HepG2 (cell line): ENCODE measurements around the gene HES7. TPM values are rescaled to one million over a fixed set of nuclear protein-coding genes. Genes with fewer than 3 reads are reported as not detected.

Experiments used
- CHD4 ChIP-seq: fragments of 200-600 bp; sonication (generic); IDR thresholded peaks from 2 replicates; pipeline ENCODE4 v1.7.0; 2017; ENCODE audit warnings: mild to moderate bottlenecking, low read length, borderline replicate concordance
- DNMT3B ChIP-seq: conservative IDR thresholded peaks from 2 replicates; pipeline ENCODE4 v1.6.1; 2016; ENCODE audit warnings: missing biosample characterization, control low read depth
- ESRRA ChIP-seq: sonication (generic); formaldehyde crosslinking; IDR thresholded peaks from 2 replicates; pipeline ENCODE4 v1.5.1; 2020; ENCODE audit warnings: mild to moderate bottlenecking, low read depth, missing genetic modification reagents
- IKZF4 ChIP-seq: sonication (generic); formaldehyde crosslinking; IDR thresholded peaks from 2 replicates; pipeline ENCODE4 v1.5.1; 2020; ENCODE audit warnings: borderline replicate concordance, mild to moderate bottlenecking, low read depth, missing genetic modification reagents; ENCODE audit errors: not compliant biosample characterization
- NFE2L2 ChIP-seq: fragments of 150-350 bp; IDR thresholded peaks from 2 replicates; pipeline ENCODE4 v1.6.1; 2014; ENCODE audit warnings: low read length
- PRDM15 ChIP-seq: sonication (generic); formaldehyde crosslinking; IDR thresholded peaks from 2 replicates; pipeline ENCODE4 v1.4.0; 2020; ENCODE audit warnings: missing genetic modification reagents
- SIX1 ChIP-seq: sonication (generic); formaldehyde crosslinking; IDR thresholded peaks from 2 replicates; pipeline ENCODE4 v1.4.0; 2020; ENCODE audit warnings: missing genetic modification reagents, borderline replicate concordance
- SPEN ChIP-seq: sonication (generic); formaldehyde crosslinking; IDR thresholded peaks from 2 replicates; pipeline ENCODE4 v1.5.1; 2020; ENCODE audit warnings: low read depth, mild to moderate bottlenecking, missing genetic modification reagents
- TARDBP ChIP-seq: sonication (generic); formaldehyde crosslinking; IDR thresholded peaks from 2 replicates; pipeline ENCODE4 v1.8.0; 2022; ENCODE audit warnings: mild to moderate bottlenecking, missing genetic modification reagents
- ZMYM2 ChIP-seq: sonication (generic); formaldehyde crosslinking; IDR thresholded peaks from 2 replicates; pipeline ENCODE4 v1.8.0; 2022; ENCODE audit warnings: mild to moderate bottlenecking, missing genetic modification reagents
- ZNF468 ChIP-seq: sonication (generic); formaldehyde crosslinking; IDR thresholded peaks from 2 replicates; pipeline ENCODE4 v1.8.0; 2022; ENCODE audit warnings: mild to moderate bottlenecking, moderate library complexity, missing genetic modification reagents
- ZNF605 ChIP-seq: sonication (generic); formaldehyde crosslinking; IDR thresholded peaks from 2 replicates; pipeline ENCODE4 v1.8.0; 2022; ENCODE audit warnings: mild to moderate bottlenecking, missing genetic modification reagents
- polyA plus RNA-seq, 8 experiments: library from polyadenylated mRNA; depleted of rRNA in 3 of 8; stranded (reverse) in 7 of 8; unstranded in 1 of 8; fragments of >200 nt; fragmentation: Illumina TruSeq in 4 of 8; extraction: Trizol in 4 of 8; gene quantifications; 2 replicates each; pipeline versions ENCODE4 v1.2.1 to v1.2.3, GENCODE V29; 2011 to 2016; ENCODE audit warnings: low read depth in 4 of 8, missing spikeins in 1 of 8, mixed read lengths in 1 of 8; ENCODE audit not compliant: insufficient read depth in 1 of 8
- total RNA-seq, 5 experiments: library from RNA; depleted of rRNA; stranded (reverse); fragments of >200 nt; fragmentation: Illumina TruSeq; extraction: Trizol; gene quantifications; 2 replicates each; pipeline ENCODE4 v1.2.3, GENCODE V29; 2016; ENCODE audit warnings: low read depth in 1 of 5
- TF ChIP-seq, protein P1 (sequence below): sonication (generic); formaldehyde crosslinking; IDR thresholded peaks from 2 replicates; pipeline ENCODE4 v1.5.0; 2020; ENCODE audit warnings: mild to moderate bottlenecking, missing genetic modification reagents, borderline replicate concordance
- TF ChIP-seq, protein P2 (sequence below): sonication (generic); formaldehyde crosslinking; IDR thresholded peaks from 2 replicates; pipeline ENCODE4 v1.4.0; 2020; ENCODE audit warnings: mild to moderate bottlenecking, missing genetic modification reagents
- TF ChIP-seq, protein P3 (sequence below): sonication (generic); formaldehyde crosslinking; IDR thresholded peaks from 2 replicates; pipeline ENCODE4 v1.4.0; 2020; ENCODE audit warnings: low read depth, mild to moderate bottlenecking, missing genetic modification reagents

The HES7 gene
- total and polyA plus RNA-seq, 2 of the 13 experiments (the other 11 are each of a cell fraction or from before 2014, with no cell fraction given): not detected

DNA sequence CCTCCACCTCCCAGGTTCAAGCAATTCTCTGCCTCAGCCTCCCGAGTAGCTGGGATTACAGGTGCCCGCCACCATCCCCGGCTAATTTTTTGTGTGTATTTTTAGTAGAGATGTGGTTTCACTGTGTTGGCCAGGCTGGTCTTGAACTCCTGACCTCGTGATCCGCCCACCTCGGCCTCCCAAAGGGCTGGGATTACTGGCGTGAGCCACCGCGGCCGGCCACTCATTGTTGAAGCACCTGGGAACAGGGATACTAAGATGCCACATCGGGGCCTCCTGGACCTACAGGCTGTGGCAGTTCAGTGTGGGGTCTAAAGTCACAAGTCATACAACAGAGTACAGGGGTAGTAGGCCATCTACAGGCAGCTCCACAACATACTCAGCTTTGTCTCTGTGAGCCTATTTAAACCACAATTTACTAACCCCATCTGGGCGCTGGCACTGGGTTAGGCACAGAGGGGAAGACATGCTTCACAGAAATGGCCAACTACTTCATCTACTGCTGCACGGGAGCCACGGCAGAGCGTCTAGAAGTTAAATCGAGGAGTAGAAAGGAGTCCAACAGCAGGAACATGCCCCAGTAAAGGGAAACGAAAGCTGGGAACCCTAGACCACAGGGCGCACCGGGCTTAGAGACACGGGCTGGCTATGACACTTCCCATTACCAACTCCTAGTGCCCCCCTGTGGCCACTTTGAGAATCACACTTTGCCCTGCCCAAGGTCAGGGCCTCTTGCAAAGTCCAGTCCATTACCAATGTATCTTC, 34.5 kb upstream of the HES7 start (continued):
- TF ChIP-seq, protein P1, sequence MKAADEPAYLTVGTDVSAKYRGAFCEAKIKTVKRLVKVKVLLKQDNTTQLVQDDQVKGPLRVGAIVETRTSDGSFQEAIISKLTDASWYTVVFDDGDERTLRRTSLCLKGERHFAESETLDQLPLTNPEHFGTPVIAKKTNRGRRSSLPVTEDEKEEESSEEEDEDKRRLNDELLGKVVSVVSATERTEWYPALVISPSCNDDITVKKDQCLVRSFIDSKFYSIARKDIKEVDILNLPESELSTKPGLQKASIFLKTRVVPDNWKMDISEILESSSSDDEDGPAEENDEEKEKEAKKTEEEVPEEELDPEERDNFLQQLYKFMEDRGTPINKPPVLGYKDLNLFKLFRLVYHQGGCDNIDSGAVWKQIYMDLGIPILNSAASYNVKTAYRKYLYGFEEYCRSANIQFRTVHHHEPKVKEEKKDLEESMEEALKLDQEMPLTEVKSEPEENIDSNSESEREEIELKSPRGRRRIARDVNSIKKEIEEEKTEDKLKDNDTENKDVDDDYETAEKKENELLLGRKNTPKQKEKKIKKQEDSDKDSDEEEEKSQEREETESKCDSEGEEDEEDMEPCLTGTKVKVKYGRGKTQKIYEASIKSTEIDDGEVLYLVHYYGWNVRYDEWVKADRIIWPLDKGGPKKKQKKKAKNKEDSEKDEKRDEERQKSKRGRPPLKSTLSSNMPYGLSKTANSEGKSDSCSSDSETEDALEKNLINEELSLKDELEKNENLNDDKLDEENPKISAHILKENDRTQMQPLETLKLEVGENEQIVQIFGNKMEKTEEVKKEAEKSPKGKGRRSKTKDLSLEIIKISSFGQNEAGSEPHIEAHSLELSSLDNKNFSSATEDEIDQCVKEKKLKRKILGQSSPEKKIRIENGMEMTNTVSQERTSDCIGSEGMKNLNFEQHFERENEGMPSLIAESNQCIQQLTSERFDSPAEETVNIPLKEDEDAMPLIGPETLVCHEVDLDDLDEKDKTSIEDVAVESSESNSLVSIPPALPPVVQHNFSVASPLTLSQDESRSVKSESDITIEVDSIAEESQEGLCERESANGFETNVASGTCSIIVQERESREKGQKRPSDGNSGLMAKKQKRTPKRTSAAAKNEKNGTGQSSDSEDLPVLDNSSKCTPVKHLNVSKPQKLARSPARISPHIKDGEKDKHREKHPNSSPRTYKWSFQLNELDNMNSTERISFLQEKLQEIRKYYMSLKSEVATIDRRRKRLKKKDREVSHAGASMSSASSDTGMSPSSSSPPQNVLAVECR (CRISPR knock-in tag): no peak; the same call in 1 of the 2 replicates
- no peak for TF ChIP-seq SIX1 (CRISPR knock-in tag)
- TF ChIP-seq, protein P2, sequence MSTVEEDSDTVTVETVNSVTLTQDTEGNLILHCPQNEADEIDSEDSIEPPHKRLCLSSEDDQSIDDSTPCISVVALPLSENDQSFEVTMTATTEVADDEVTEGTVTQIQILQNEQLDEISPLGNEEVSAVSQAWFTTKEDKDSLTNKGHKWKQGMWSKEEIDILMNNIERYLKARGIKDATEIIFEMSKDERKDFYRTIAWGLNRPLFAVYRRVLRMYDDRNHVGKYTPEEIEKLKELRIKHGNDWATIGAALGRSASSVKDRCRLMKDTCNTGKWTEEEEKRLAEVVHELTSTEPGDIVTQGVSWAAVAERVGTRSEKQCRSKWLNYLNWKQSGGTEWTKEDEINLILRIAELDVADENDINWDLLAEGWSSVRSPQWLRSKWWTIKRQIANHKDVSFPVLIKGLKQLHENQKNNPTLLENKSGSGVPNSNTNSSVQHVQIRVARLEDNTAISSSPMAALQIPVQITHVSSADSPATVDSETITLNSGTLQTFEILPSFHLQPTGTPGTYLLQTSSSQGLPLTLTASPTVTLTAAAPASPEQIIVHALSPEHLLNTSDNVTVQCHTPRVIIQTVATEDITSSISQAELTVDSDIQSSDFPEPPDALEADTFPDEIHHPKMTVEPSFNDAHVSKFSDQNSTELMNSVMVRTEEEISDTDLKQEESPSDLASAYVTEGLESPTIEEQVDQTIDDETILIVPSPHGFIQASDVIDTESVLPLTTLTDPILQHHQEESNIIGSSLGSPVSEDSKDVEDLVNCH (CRISPR knock-in tag): no peak
- TF ChIP-seq, protein P3, sequence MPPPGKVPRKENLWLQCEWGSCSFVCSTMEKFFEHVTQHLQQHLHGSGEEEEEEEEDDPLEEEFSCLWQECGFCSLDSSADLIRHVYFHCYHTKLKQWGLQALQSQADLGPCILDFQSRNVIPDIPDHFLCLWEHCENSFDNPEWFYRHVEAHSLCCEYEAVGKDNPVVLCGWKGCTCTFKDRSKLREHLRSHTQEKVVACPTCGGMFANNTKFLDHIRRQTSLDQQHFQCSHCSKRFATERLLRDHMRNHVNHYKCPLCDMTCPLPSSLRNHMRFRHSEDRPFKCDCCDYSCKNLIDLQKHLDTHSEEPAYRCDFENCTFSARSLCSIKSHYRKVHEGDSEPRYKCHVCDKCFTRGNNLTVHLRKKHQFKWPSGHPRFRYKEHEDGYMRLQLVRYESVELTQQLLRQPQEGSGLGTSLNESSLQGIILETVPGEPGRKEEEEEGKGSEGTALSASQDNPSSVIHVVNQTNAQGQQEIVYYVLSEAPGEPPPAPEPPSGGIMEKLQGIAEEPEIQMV: no peak
- TF ChIP-seq DNMT3B (CRISPR knock-in tag): no peak
- TF ChIP-seq ZMYM2: 0 out of 2 replicates have a peak, but pooled peaks have one; percentile 49
- 0 out of 2 replicates have a peak, but pooled peaks have one; percentile 46 for TF ChIP-seq ZNF468 (CRISPR knock-in tag)
- no peak for TF ChIP-seq NFE2L2
- no peak for TF ChIP-seq IKZF4 (CRISPR knock-in tag)
- peak; percentile 50; the same call in 1 of the 2 replicates for TF ChIP-seq CHD4
- TF ChIP-seq ESRRA: peak; percentile 82; the same call in 1 of the 2 replicates
- no peak for TF ChIP-seq PRDM15 (CRISPR knock-in tag)
- 0 out of 2 replicates have a peak, but pooled peaks have one; percentile 59 for TF ChIP-seq ZNF605 (CRISPR knock-in tag)
- 0 out of 2 replicates have a peak, but pooled peaks have one; percentile 24 for TF ChIP-seq SPEN (CRISPR knock-in tag)
- TF ChIP-seq TARDBP (CRISPR knock-in tag): peak; percentile 30; the same call in 1 of the 2 replicates
